ENCODE measurements around the gene SINHCAF.

The SINHCAF gene

GRCh38 chr12:31232361-31232965 lies 93.5 kb downstream of the SINHCAF start:
- Histone ChIP-seq H3K27ac (no peak overlapping the region), H3K4me1 (peaks cover 0 to 15% (median 7%) of the 10 kb centered on the region in 4 donors), H3K9me3 (no peaks in the 10 kb centered on the region), H3K4me3 (no peak overlapping the region), H3K27me3 (peaks cover 0 to 8% of the 10 kb centered on the region in 2 donors), H3K36me3 (no peaks in the 10 kb centered on the region)
- DNase-seq = no peak
- TF ChIP-seq, protein P1, sequence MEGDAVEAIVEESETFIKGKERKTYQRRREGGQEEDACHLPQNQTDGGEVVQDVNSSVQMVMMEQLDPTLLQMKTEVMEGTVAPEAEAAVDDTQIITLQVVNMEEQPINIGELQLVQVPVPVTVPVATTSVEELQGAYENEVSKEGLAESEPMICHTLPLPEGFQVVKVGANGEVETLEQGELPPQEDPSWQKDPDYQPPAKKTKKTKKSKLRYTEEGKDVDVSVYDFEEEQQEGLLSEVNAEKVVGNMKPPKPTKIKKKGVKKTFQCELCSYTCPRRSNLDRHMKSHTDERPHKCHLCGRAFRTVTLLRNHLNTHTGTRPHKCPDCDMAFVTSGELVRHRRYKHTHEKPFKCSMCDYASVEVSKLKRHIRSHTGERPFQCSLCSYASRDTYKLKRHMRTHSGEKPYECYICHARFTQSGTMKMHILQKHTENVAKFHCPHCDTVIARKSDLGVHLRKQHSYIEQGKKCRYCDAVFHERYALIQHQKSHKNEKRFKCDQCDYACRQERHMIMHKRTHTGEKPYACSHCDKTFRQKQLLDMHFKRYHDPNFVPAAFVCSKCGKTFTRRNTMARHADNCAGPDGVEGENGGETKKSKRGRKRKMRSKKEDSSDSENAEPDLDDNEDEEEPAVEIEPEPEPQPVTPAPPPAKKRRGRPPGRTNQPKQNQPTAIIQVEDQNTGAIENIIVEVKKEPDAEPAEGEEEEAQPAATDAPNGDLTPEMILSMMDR (IDR thresholded peaks at IDR 0.05) = no peak
- intact Hi-C loops (cut with DNase I; ENCODE audit: low total_unique reads) = no loop called here

DNA sequence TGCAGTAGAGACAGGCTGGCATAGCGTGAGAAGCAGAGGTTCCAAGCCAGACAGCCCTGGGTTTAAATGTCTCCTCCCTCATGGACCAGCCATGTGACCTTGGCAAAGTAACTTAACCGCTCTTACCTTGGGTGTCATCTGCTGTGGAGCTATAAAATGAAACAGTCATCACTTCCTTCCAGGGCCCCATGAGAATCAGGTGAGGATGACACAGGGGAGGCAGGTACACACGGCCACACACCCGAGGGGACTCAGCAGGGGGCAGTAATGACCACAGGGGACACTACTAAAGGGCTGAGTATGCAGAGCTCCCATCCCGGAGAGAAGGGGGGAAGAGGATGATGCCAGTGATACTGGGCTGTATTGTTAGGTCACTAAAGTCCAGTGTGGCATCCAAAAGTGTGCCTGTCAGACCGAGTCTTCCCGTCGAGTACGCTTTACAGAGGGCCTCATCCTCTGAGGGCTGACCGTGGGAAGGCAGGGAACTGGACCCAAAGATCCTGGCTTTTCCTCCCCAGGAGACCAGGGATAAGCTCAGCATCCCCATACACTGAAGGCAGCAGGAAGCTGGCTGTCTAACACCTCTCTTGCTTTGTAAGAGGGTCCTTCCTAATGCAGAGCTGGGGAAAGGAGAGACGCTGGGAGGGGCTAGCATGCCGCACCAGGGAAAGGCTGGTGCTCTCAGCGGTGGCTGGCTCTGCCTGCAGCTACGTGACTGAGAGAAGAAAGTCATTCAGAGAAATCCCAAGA lies 94.2 kb downstream of the SINHCAF start:
- intact Hi-C loops (cut with DNase I; ENCODE audit: low total_unique reads) = no loop called here
- H3K4me1 ChIP-seq = peaks cover 0 to 15% (median 7%) of the 10 kb centered on the region in 4 donors

More for the DNA sequence above, 94.2 kb downstream of the SINHCAF start:
- no peak overlapping the region for H3K27ac ChIP-seq
- no peak overlapping the region for H3K4me3 ChIP-seq
- TF ChIP-seq, protein P1 (IDR thresholded peaks at IDR 0.05) = no peak
- no peaks in the 10 kb centered on the region for H3K36me3 ChIP-seq
- DNase-seq = no peak
- H3K27me3 ChIP-seq = peaks cover 0 to 3% of the 10 kb centered on the region in 2 donors
- no peaks in the 10 kb centered on the region for H3K9me3 ChIP-seq

All from tibial artery (tissue), 4 donors.